Right lobe of liver (tissue), 4 donors: ENCODE measurements around the gene SLC33A1.
"Not testable (repeated sequence)": the region's sequence is repeated elsewhere in the genome, so short reads cannot be mapped to it uniquely, and the experiment has no call there.

ENCODE experiments used
- CTCF ChIP-seq, 4 donors: fragments of 200-600 bp in 3 of 4; fragments of 450-650 bp in 1 of 4; IDR thresholded peaks; one replicate each; pipeline versions ENCODE4 v1.5.1 to v1.8.0; 2016 to 2022; ENCODE audit warnings: antibody characterized with exemption in 4 of 4, mild to moderate bottlenecking in 2 of 4
- POLR2A ChIP-seq: fragments of 450-650 bp; IDR thresholded peaks from one replicate; pipeline ENCODE4 v1.6.1; 2017; ENCODE audit warnings: antibody characterized with exemption, mild to moderate bottlenecking
- donor health status: DM: no; HTN: no; CAD: no.
- donor health status: DM: no; HTN: no; CAD: no.
- donor health status: DM: no; HTN: yes; CAD: no.

- not testable (repeated sequence) for TF ChIP-seq CTCF (IDR thresholded peaks at IDR 0.05); POLR2A
Observed at GRCh38 chr3:155813224-155813623, 41.0 kb downstream of the SLC33A1 start.
